OCI-LY1 (cell line): ENCODE data around the gene ATOX1.

Source experiments
- CTCF ChIP-seq: fragments of 200-600 bp; sonication (generic), shearing (Covaris generic); IDR thresholded peaks from 2 replicates; pipeline ENCODE4 v1.5.1; 2017; ENCODE audit warnings: mild to moderate bottlenecking, antibody characterized with exemption, low read length, moderate library complexity, mixed read lengths
- EZH2 ChIP-seq: fragments of 200-600 bp; sonication (generic), shearing (Covaris generic); IDR thresholded peaks from 2 replicates; pipeline ENCODE4 v1.8.0; 2017; ENCODE audit warnings: borderline replicate concordance, mixed run types, mild to moderate bottlenecking, antibody characterized with exemption, low read length, moderate library complexity, mixed read lengths

DNA sequence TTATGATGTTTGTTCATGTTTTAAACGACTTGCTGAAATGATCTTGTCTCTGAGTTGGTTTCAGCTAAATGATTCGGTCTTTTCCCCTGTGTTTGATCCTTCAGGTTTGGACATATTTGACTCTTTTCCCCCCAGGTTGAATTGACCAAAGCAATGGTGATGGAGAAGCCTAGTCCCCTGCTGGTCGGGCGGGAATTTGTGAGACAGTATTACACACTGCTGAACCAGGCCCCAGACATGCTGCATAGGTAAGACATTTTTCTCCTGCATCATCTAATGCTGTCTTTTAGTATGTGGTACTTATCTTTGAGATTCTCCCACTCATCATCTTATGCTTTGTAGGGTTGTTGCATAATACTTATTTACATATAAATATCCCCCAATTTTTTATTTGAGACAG is 28.0 kb upstream of the ATOX1 start:
- no peak for TF ChIP-seq EZH2
- no peak for TF ChIP-seq CTCF
